CD4-positive, alpha-beta T cell treated with Interleukin-21 for 1 hour (primary cell): Measurements from ENCODE around the gene CLEC3B.
"Not testable (repeated sequence)": the region's sequence is repeated elsewhere in the genome, so short reads cannot be mapped to it uniquely, and the experiment has no call there.

Experiments used
- DNase-seq: peaks from one replicate; pipeline ENCODE4 v3.0.0-alpha.2; 2020

CLEC3B gene

GRCh38 chr3:45071075-45071474, 45.0 kb downstream of the CLEC3B start:
- no peak for DNase-seq

- no peak for DNase-seq
Measured at GRCh38 chr3:45075821-45076625, 49.9 kb downstream of the CLEC3B start.

GRCh38 chr3:45078256-45078655, 52.2 kb downstream of the CLEC3B start:
- DNase-seq: not testable (repeated sequence)

- DNase-seq: no peak
Measured at GRCh38 chr3:45078910-45079522, 52.9 kb downstream of the CLEC3B start.

- DNase-seq: no peak
Measured at GRCh38 chr3:45079715-45080114, 53.6 kb downstream of the CLEC3B start.

GRCh38 chr3:45080824-45081223, 54.7 kb downstream of the CLEC3B start:
- DNase-seq: no peak

- no peak for DNase-seq
Measured at GRCh38 chr3:45081506-45082141, 55.5 kb downstream of the CLEC3B start.

GRCh38 chr3:45082142-45082538, 56.0 kb downstream of the CLEC3B start:
- DNase-seq: no peak

GRCh38 chr3:45083023-45083422, 56.9 kb downstream of the CLEC3B start:
- DNase-seq: no peak

GRCh38 chr3:45084361-45084760, 58.3 kb downstream of the CLEC3B start:
- DNase-seq: no peak

GRCh38 chr3:45084820-45085816, 59.0 kb downstream of the CLEC3B start:
- no peak for DNase-seq
